ENCODE results near the gene BTG4. TPM values are rescaled to one million over a fixed set of nuclear protein-coding genes. Genes with fewer than 3 reads are reported as not detected.

BTG4 gene
- total RNA-seq (under 1 TPM in 1 of 7 donors, not detected in 6; 0.34 TPM), polyA plus RNA-seq (not detected)
- long read RNA-seq, donor 1 = 0 reads
- long read RNA-seq, donor 2 = 0 reads
- long read RNA-seq, donor 3 = 0 reads

GRCh38 chr11:111512296-111513239, at the start of gene BTG4:
BTG4 (minus strand) TSS chr11:111512386; CDS start chr11:111498776, 13,610 bp downstream.
- Histone ChIP-seq H3K4me3 (peak within 1 kb of the TSS; percentile 21), H3K27me3 (peaks cover 3% of the 10 kb centered on the region), H3K27ac (no peak within 1 kb of the TSS), H3K4me1 (ENCODE audit: insufficient read depth) (peaks cover 6% of the 10 kb centered on the region), H3K9me3 (no peaks in the 10 kb centered on the region), H3K36me3 (no peaks in the 10 kb centered on the region)
- TF ChIP-seq CTCF (IDR thresholded peaks at IDR 0.05) (no peak), EP300 (IDR thresholded peaks at IDR 0.05) (no peak), POLR2A (IDR thresholded peaks at IDR 0.05) (no peak)
- WGBS, 3 donors = 4% methylated on average over 78 to 90 of the region's 90 CpGs
- intact Hi-C loops (cut with DNase I) = no loop called here
- peak in 2 of 5 donors; percentile 12 to 34 for DNase-seq

GRCh38 chr11:111561791-111562325, 49.7 kb upstream of the BTG4 start:
- WGBS, 3 donors = 34 to 38% (median 35%) methylated on average over 3 of the region's 3 CpGs
- no peak for TF ChIP-seq CTCF (IDR thresholded peaks at IDR 0.05)
- no peak for TF ChIP-seq EP300 (IDR thresholded peaks at IDR 0.05)
- no peak for TF ChIP-seq POLR2A (IDR thresholded peaks at IDR 0.05)
- Histone ChIP-seq H3K4me1 (ENCODE audit: insufficient read depth) (no peaks in the 10 kb centered on the region), H3K4me3 (no peak overlapping the region), H3K36me3 (no peaks in the 10 kb centered on the region), H3K27me3 (no peaks in the 10 kb centered on the region), H3K27ac (no peak overlapping the region), H3K9me3 (no peaks in the 10 kb centered on the region)
- no peak for DNase-seq
- intact Hi-C loops (cut with DNase I) = loop anchor here in 1 of 4 donors (5.0 kb wide), 1 partner anchor 280 kb away; no protein-coding TSS in a partner anchor

GRCh38 chr11:111561306-111561705, 49.1 kb upstream of the BTG4 start:
- no peak for DNase-seq
- H3K27me3 ChIP-seq = no peaks in the 10 kb centered on the region
- H3K4me3 ChIP-seq = no peak overlapping the region
- H3K4me1 ChIP-seq (ENCODE audit: insufficient read depth) = no peaks in the 10 kb centered on the region
- no peak overlapping the region for H3K27ac ChIP-seq
- no peaks in the 10 kb centered on the region for H3K9me3 ChIP-seq
- TF ChIP-seq EP300 (IDR thresholded peaks at IDR 0.05) (no peak), POLR2A (IDR thresholded peaks at IDR 0.05) (no peak), CTCF (IDR thresholded peaks at IDR 0.05) (no peak)
- WGBS, 3 donors = 64 to 86% (median 77%) methylated on average over 3 of the region's 3 CpGs
- intact Hi-C loops (cut with DNase I) = loop anchor here in 1 of 4 donors (5.0 kb wide), 1 partner anchor 281 kb away; no protein-coding TSS in a partner anchor
- H3K36me3 ChIP-seq = no peaks in the 10 kb centered on the region

GRCh38 chr11:111560800-111561199, 48.6 kb upstream of the BTG4 start:
- WGBS, 3 donors = 93 to 95% (median 93%) methylated on average over 3 of the region's 3 CpGs
- intact Hi-C loops (cut with DNase I) = loop anchor here in 1 of 4 donors (5.0 kb wide), 1 partner anchor 282 kb away; no protein-coding TSS in a partner anchor
- Histone ChIP-seq H3K27me3 (no peaks in the 10 kb centered on the region), H3K27ac (no peak overlapping the region), H3K4me1 (ENCODE audit: insufficient read depth) (no peaks in the 10 kb centered on the region), H3K4me3 (no peak overlapping the region), H3K9me3 (no peaks in the 10 kb centered on the region), H3K36me3 (no peaks in the 10 kb centered on the region)
- TF ChIP-seq EP300 (IDR thresholded peaks at IDR 0.05) = no peak
- no peak for TF ChIP-seq CTCF (IDR thresholded peaks at IDR 0.05)
- TF ChIP-seq POLR2A (IDR thresholded peaks at IDR 0.05) = no peak
- no peak for DNase-seq
